Choroid plexus epithelial cell (primary cell): ENCODE results near the gene SCYL1.
A peak's percentile ranks its signal among the peaks of the same experiment; 100 is the strongest.

Experiments
- DNase-seq: peaks from one replicate; pipeline ENCODE4 v3.0.0-alpha.2; 2010; ENCODE audit warnings: low read depth
- H3K4me3 ChIP-seq: 2 replicates; pipeline ENCODE4 v1.5.1; 2011; ENCODE audit warnings: low read depth, mild to moderate bottlenecking, control low read depth, low read length, moderate library complexity
- CTCF ChIP-seq: conservative IDR thresholded peaks from 2 replicates; pipeline ENCODE4 v1.5.1; 2011; ENCODE audit warnings: low read depth, mild to moderate bottlenecking, control low read depth, inconsistent platforms, low read length, moderate library complexity

The SCYL1 gene

GRCh38 chr11:65537296-65537597, 12.4 kb downstream of the SCYL1 start:
- no peak for TF ChIP-seq CTCF
- DNase-seq, result no peak
- H3K4me3 ChIP-seq, result no peak overlapping the region

GRCh38 chr11:65537620-65538231, 12.8 kb downstream of the SCYL1 start:
- H3K4me3 ChIP-seq, result no peak overlapping the region
- DNase-seq, result no peak
- TF ChIP-seq CTCF, result no peak

- H3K4me3 ChIP-seq, result no peak overlapping the region
- no peak for TF ChIP-seq CTCF
- no peak for DNase-seq
Observed at GRCh38 chr11:65538232-65538914, 13.5 kb downstream of the SCYL1 start.

GRCh38 chr11:65538915-65539743, 14.2 kb downstream of the SCYL1 start:
- no peak overlapping the region for H3K4me3 ChIP-seq
- no peak for TF ChIP-seq CTCF
- DNase-seq, result no peak

- DNase-seq, result no peak
- peak overlapping the region; percentile 55 for H3K4me3 ChIP-seq
- no peak for TF ChIP-seq CTCF
Observed at GRCh38 chr11:65539744-65540289, 14.9 kb downstream of the SCYL1 start.

GRCh38 chr11:65540290-65541092, 15.6 kb downstream of the SCYL1 start:
- peak overlapping the region; percentile 55 for H3K4me3 ChIP-seq
- DNase-seq, result peak; percentile 91
- peak; percentile 89 for TF ChIP-seq CTCF
